A673 (cell line): ENCODE results near the gene LYZL6. TPM values are rescaled to one million over a fixed set of nuclear protein-coding genes. Genes with fewer than 3 reads are reported as not detected.

Source experiments
- BruUV-seq: library from RNA; stranded (reverse); fragments of 400-500 nt; replicated peaks from 2 replicates; lab custom pipeline; 2021; lab: Mats Ljungman, UMichigan
- CTCF ChIA-PET: fragments of 300-600 bp; sonication (Branson Sonifier 250); formaldehyde crosslinking; loops from one replicate; lab custom pipeline; 2022; ENCODE audit warnings: antibody characterized with exemption; lab: Charles Lee
- POLR2A ChIA-PET: fragments of 300-600 bp; sonication (Branson Sonifier 250); formaldehyde crosslinking; loops from one replicate; lab custom pipeline; 2022; ENCODE audit warnings: antibody characterized with exemption; ENCODE audit not compliant: low non-redundant PET; lab: Charles Lee
- DNase-seq: peaks from one replicate; pipeline ENCODE4 v3.0.0-alpha.2; 2015; ENCODE audit warnings: low spot score
- H3K27ac ChIP-seq: fragments of 200-600 bp; sonication (generic); 2 replicates; pipeline ENCODE4 v1.5.1; 2016; ENCODE audit warnings: mixed run types, low read depth, mild to moderate bottlenecking, mixed read lengths, antibody characterized with exemption, low read length; ENCODE audit not compliant: poor library complexity, severe bottlenecking
- H3K27me3 ChIP-seq: fragments of 200-600 bp; sonication (generic); replicated peaks from 2 replicates; pipeline ENCODE4 v1.6.1; 2017; ENCODE audit warnings: mixed run types, low read depth, mild to moderate bottlenecking, mixed read lengths, antibody characterized with exemption, low read length; ENCODE audit not compliant: insufficient read depth, poor library complexity
- H3K36me3 ChIP-seq: fragments of 200-600 bp; sonication (generic); 2 replicates; pipeline ENCODE4 v1.6.1; 2016; ENCODE audit warnings: mixed run types, mild to moderate bottlenecking, mixed read lengths, antibody characterized with exemption, low read length; ENCODE audit not compliant: insufficient read depth, poor library complexity, severe bottlenecking
- H3K4me1 ChIP-seq: fragments of 200-600 bp; sonication (generic); 2 replicates; pipeline ENCODE4 v1.6.1; 2017; ENCODE audit warnings: mixed run types, mild to moderate bottlenecking, mixed read lengths, antibody characterized with exemption, low read length; ENCODE audit not compliant: insufficient read depth, poor library complexity, severe bottlenecking
- H3K4me3 ChIP-seq: fragments of 200-600 bp; sonication (generic); 2 replicates; pipeline ENCODE4 v1.5.1; 2016; ENCODE audit warnings: low read depth, mixed run types, mild to moderate bottlenecking, mixed read lengths, low read length; ENCODE audit not compliant: poor library complexity, severe bottlenecking
- H3K9me3 ChIP-seq: fragments of 200-600 bp; sonication (generic); 2 replicates; pipeline ENCODE4 v1.6.1; 2016; ENCODE audit warnings: mixed run types, low read depth, mild to moderate bottlenecking, mixed read lengths, antibody characterized with exemption, low read length; ENCODE audit not compliant: poor library complexity, severe bottlenecking
- CTCF ChIP-seq: fragments of 300-800, 200-600 bp; sonication (generic); conservative IDR thresholded peaks from 2 replicates; pipeline ENCODE4 v1.5.1; 2017; ENCODE audit warnings: low read depth, mild to moderate bottlenecking, antibody characterized with exemption, low read length, moderate library complexity, mixed read lengths
- EZH2 ChIP-seq: fragments of 200-600 bp; sonication (generic); IDR thresholded peaks from 2 replicates; pipeline ENCODE4 v1.6.1; 2017; ENCODE audit warnings: borderline replicate concordance, low read depth, mild to moderate bottlenecking, mixed read lengths, antibody characterized with exemption, low read length; ENCODE audit not compliant: poor library complexity, severe bottlenecking
- intact Hi-C: fragments of 100-400 bp; cut with micrococcal nuclease; formaldehyde crosslinking; loops from one replicate; pipeline ENCODE4 v1.10.0; 2022; ENCODE audit not compliant: unreplicated experiment
- total RNA-seq: library from RNA; stranded (reverse); gene quantifications from 2 replicates; pipeline ENCODE4 v1.2.3, GENCODE V29; 2021

LYZL6 gene
- total RNA-seq, 1 experiment from 2014 or later = not detected

GRCh38 chr17:35917519-35918213 is 25.8 kb downstream of the LYZL6 start:
- Histone ChIP-seq H3K4me1 (no peaks in the 10 kb centered on the region), H3K27me3 (no peaks in the 10 kb centered on the region), H3K27ac (no peak overlapping the region), H3K36me3 (no peaks in the 10 kb centered on the region), H3K4me3 (no peak overlapping the region), H3K9me3 (no peaks in the 10 kb centered on the region)
- ChIA-PET CTCF (no interaction called here), POLR2A (no interaction called here)
- no peak for DNase-seq
- TF ChIP-seq EZH2 = no peak
- TF ChIP-seq CTCF = no peak
- intact Hi-C loops = no loop called here
- BruUV-seq = no TSS peak

DNA sequence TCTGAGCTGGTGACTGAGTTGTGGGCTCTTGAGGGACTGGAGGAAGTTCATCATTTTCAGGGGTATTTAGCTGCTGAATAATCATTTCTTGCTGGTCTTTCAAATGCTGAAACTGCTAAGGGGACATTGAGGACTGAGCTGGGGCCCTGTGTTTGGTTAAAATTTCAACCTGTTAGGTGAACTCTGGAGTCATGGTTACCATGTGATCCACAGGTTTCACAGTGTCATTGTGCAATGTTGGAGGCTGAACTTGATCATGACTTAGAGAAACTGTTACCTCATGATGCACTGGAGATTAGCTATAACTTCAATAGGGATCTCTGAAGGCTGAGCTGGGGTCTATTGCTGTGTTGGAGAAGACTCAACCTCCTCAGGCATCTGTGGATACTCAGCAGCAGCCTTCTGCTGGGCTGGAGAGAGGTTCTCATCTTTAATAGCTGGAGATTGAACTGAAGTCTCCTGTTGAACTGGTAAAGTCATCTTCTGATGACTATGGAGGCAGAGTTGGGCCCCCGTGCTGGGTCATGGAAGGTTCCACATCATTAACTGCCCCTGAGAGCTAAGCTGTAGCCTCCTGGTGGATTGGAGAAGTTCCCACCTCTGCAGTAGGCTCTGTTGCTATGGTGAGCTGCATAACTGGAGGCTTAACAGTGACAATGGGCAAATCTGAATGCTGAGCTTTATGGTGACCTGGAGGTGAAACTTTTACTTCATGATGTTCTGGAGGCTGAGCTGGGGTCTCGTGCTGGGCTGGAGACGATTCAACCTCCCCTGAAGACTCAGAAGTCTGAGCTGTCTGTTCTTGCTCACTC is 28.2 kb downstream of the LYZL6 start:
- TF ChIP-seq EZH2 = no peak
- TF ChIP-seq CTCF = no peak
- Histone ChIP-seq H3K4me1 (no peaks in the 10 kb centered on the region), H3K27ac (no peak overlapping the region), H3K36me3 (no peaks in the 10 kb centered on the region), H3K27me3 (no peaks in the 10 kb centered on the region), H3K4me3 (no peak overlapping the region), H3K9me3 (no peaks in the 10 kb centered on the region)
- ChIA-PET POLR2A (no interaction called here), CTCF (no interaction called here)
- BruUV-seq = no TSS peak
- intact Hi-C loops = no loop called here
- no peak for DNase-seq

- CTCF ChIA-PET = no interaction called here
- BruUV-seq = no TSS peak
Measured at GRCh38 chr17:35914354-35914753, 29.2 kb downstream of the LYZL6 start.

More at GRCh38 chr17:35914354-35914753, 29.2 kb downstream of the LYZL6 start:
- TF ChIP-seq CTCF (no peak), EZH2 (no peak)
- H3K4me3 ChIP-seq = no peak overlapping the region
- H3K9me3 ChIP-seq = no peaks in the 10 kb centered on the region
- H3K4me1 ChIP-seq = no peaks in the 10 kb centered on the region
- H3K36me3 ChIP-seq = no peaks in the 10 kb centered on the region
- DNase-seq = no peak
- intact Hi-C loops = no loop called here
- no peaks in the 10 kb centered on the region for H3K27me3 ChIP-seq
- POLR2A ChIA-PET = no interaction called here
- no peak overlapping the region for H3K27ac ChIP-seq
